ENCODE results near the gene SMOC2.

DNA sequence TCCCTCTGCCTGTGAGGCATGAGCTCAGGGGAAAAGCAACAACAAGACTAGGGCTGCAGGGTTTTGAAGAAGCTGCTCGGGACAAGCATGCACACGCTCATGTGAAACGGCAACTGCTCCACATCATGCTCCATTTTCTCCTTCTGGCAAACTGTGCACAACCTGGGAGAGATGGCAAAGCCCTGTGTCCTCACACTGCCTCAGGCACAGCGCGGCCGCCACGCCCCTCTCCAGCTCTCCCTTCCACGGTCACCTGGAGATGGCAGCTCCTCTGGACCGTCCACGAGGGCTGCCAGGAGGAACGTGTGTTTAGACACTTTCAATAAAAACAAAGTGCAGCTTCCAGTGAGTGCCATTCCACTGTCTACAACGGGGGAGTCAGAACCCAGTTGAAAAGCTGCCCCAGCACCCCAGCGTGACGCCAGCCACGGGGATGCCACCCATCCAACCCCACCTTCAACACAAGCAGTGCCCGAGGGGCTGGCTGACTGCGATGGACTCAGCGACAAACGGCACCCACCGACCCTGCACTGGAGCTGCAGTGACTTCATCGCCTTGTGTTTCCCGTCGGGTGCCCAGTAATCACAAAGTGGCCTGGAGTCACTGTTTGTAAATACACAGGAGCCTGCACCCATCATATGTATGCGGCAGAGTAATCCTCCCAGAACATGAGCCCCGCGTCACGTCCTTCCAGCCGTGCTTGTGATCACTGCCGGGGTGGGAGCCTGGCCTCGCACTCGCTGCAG is 16.1 kb downstream of the SMOC2 start:
- no peak for TF ChIP-seq CTCF (IDR thresholded peaks at IDR 0.05)
- TF ChIP-seq POLR2AphosphoS5 (IDR thresholded peaks at IDR 0.05): no peak

Data from breast epithelium (tissue), 3 donors.